Right cardiac atrium (tissue), 5 donors: ENCODE data around the gene RNU1-2. TPM values are rescaled to one million over a fixed set of nuclear protein-coding genes. Genes with fewer than 3 reads are reported as not detected.
A peak's percentile ranks its signal among the peaks of the same experiment; 100 is the strongest.
"Not testable (repeated sequence)": the region's sequence is repeated elsewhere in the genome, so short reads cannot be mapped to it uniquely, and the experiment has no call there.

Experiments used
- ATAC-seq, 2 donors: fragments of 200-7000 bp; cut with Tn5 transposase; one replicate each; pipeline versions ENCODE4 v1.8.0 to v1.9.1; 2020; ENCODE audit warnings: moderate library complexity in 2 of 2, mild to moderate bottlenecking in 1 of 2
- DNase-seq, 3 donors: peaks; one replicate each; pipeline ENCODE4 v3.0.0-alpha.2; 2020
- H3K27ac ChIP-seq: one replicate; pipeline ENCODE4 v1.5.1; 2013; ENCODE audit warnings: mild to moderate bottlenecking, low read length, control low read depth, moderate library complexity
- H3K27me3 ChIP-seq: one replicate; pipeline ENCODE4 v1.6.1; 2013; ENCODE audit not compliant: control insufficient read depth, insufficient read depth
- H3K4me1 ChIP-seq: one replicate; pipeline ENCODE4 v1.6.1; 2013; ENCODE audit warnings: low read length; ENCODE audit not compliant: control insufficient read depth, insufficient read depth
- H3K4me3 ChIP-seq: one replicate; pipeline ENCODE4 v1.5.1; 2013; ENCODE audit warnings: low read length, control low read depth
- H3K9me3 ChIP-seq: one replicate; pipeline ENCODE4 v1.6.1; 2013; ENCODE audit warnings: low read length; ENCODE audit not compliant: control insufficient read depth
- WGBS: extraction: QIAGEN DNeasy Blood & Tissue Kit; methylation state at CpG from one replicate; pipeline ENCODE4 v1.1.7; 2013; 5-methylcytosine and 5-hydroxymethylcytosine counted together
- intact Hi-C, 4 donors: fragments of 100-400 bp; cut with DNase I; formaldehyde crosslinking; loops; one replicate each; pipeline versions ENCODE4 v1.11.0 to v1.14.0; 2022 to 2023
- long read RNA-seq, 4 donors: library from polyadenylated mRNA; unstranded; transcript quantifications; one replicate each; pipeline ENCODE4 v2.0.0, GENCODE V29; 2020 to 2021
- polyA plus RNA-seq: library from polyadenylated mRNA; stranded (reverse); fragments of 200-250 nt; gene quantifications from one replicate; pipeline ENCODE4 v1.2.3, GENCODE V29; 2013
- total RNA-seq, 4 donors: library from RNA; stranded (reverse); fragmentation: NEBNext Ultra II Directional; extraction: Animal tissue kit (Norgen Biotek cat#: 25700); gene quantifications; one replicate each; pipeline ENCODE4 v1.2.1, GENCODE V29; 2021
- donor health status: healthy with polysubstance abuse.
- donor health status: DM: no; HTN: yes; CAD: no.
- donor health status: DM: no; HTN: no; CAD: no.
- donor health status: DM: no; HTN: yes; CAD: no; lungs with severe emphysema.
- donor health status: DM: yes; HTN: yes; CAD: no.

RNU1-2 gene
- total RNA-seq (1,000 to 10,000 TPM; 3,675 to 8,578 (median 7,073) TPM), polyA plus RNA-seq (not detected)
- long read RNA-seq, donor 1: 0 reads
- long read RNA-seq, donor 2: 0 reads
- long read RNA-seq, donor 3: 0 reads
- long read RNA-seq, donor 4: 0 reads

DNA sequence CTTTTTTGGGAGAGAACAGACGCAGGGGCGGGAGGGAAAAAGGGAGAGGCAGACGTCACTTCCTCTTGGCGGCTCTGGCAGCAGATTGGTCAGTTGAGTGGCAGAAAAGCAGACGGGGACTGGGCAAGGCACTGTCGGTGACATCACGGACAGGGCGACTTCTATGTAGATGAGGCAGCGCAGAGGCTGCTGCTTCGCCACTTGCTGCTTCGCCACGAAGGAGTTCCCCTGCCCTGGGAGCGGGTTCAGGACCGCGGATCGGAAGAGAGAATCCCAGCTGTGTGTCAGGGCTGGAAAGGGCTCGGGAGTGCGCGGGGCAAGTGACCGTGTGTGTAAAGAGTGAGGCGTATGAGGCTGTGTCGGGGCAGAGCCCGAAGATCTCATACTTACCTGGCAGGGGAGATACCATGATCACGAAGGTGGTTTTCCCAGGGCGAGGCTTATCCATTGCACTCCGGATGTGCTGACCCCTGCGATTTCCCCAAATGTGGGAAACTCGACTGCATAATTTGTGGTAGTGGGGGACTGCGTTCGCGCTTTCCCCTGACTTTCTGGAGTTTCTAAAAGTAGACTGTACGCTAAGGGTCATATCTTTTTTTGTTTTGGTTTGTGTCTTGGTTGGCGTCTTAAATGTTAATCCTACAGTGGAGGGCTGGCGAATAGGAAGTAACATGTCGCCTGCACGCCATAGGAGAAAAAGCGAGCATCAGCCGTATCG lies at the start of gene RNU1-2:
RNU1-2 (plus strand) TSS at position 383 of the 718 bp plus-strand sequence.
- intact Hi-C loops: not testable (repeated sequence)
- peak; percentile 100 for ATAC-seq
- WGBS: under 1% methylated on average over 29 of the region's 39 CpGs

DNA sequence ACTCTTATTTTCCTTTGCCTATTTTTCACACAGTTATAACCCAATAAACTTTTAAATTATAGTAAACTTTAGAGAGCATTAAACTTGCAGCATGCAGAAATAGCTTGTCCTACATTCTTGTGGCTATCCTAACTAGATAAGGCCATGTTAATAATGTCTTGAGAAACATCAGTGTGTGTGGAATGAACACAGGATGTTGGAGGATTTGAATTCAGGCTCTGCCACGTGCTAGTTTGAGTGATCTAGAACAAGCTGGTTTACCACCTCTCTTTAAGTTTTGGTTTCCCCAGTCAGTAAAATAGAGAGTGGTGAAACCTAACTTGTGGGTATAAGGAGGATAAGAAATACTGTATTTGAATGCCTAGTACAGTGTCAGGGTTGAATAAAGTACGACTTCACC lies 39.6 kb upstream of the RNU1-2 start:
- WGBS: 76% methylated on average over 2 of the region's 2 CpGs
- H3K27ac ChIP-seq, ATAC-seq, DNase-seq, H3K9me3 ChIP-seq, H3K4me3 ChIP-seq, H3K4me1 ChIP-seq, intact Hi-C loops, H3K27me3 ChIP-seq: not testable (repeated sequence)

More for the DNA sequence above, at the start of gene RNU1-2:
- DNase-seq: peak; percentile 63 to 96 (median 70)
- peak within 1 kb of the TSS; percentile 40 for H3K4me3 ChIP-seq
- not testable (repeated sequence) for H3K4me1 ChIP-seq, H3K9me3 ChIP-seq, H3K27me3 ChIP-seq
- H3K27ac ChIP-seq: peak within 1 kb of the TSS; percentile 92

DNA sequence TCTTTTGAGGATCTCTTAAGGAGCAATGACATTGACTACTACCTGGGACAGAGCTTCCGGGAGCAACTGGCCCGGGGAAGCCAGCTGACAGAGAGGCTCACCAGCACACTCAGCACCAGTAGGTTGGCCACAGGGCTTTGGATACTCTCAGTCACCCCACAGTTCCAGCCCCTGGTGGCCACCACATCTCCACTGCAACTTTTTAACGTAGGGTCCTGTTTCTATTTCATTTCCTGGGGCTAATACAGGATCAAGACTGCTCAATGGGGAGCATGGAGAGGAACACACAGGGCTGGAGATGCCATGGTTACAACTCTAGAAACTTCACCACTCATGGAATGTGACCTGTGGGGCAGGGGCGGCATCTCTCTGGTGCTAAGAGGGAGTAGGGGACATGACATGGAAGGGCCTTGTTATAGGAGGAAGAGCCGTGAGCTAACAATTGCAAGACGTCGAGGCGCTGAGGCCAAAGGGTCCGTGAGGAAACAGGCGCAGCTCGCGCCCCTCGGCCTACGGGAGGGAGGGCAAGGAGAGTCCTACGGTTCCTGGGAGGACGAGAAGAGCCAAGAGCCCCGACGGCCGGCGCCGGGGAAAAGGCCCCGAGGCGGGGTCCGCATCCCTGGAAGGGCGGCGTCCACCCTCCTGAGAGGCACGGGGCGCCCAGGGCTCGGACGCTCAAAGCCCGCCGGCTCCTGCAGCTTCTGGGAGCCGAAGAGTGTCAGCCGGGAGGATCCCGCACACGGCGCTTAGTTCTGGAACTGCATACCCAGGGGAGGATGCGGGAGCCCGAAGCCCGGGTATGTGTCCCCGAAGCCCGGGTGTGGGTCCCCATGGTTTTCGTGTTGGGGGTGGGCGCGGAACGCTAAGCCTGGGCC lies 36.4 kb upstream of the RNU1-2 start:
- intact Hi-C loops, H3K9me3 ChIP-seq, H3K27me3 ChIP-seq, H3K4me1 ChIP-seq, H3K27ac ChIP-seq, H3K4me3 ChIP-seq, DNase-seq: not testable (repeated sequence)
- 29% methylated on average over 29 of the region's 46 CpGs for WGBS
- peak in 1 of 2 donors; percentile 60 for ATAC-seq

DNA sequence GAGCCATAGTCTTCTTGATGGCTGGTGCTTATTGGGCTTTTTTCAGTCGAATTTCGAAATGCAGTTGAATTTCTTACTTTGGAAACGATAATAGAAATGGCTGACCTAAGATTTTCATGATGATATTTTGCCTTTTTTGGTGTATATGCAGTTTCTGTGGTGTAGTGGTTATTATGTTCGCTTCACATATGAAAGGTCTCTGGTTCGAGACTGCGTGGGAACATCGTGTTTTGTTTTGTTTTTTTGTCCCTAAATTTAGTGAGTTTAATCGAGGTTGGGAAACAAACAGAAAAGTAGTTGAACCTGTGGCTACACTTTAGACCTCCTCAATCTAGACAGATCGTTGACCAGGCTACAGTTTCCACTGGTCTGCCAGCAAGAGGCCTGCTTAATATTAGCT lies 35.7 kb upstream of the RNU1-2 start:
- H3K27me3 ChIP-seq, ATAC-seq, H3K27ac ChIP-seq, DNase-seq, H3K9me3 ChIP-seq, H3K4me3 ChIP-seq, intact Hi-C loops, H3K4me1 ChIP-seq: not testable (repeated sequence)
- 65% methylated on average over 7 of the region's 9 CpGs for WGBS

DNA sequence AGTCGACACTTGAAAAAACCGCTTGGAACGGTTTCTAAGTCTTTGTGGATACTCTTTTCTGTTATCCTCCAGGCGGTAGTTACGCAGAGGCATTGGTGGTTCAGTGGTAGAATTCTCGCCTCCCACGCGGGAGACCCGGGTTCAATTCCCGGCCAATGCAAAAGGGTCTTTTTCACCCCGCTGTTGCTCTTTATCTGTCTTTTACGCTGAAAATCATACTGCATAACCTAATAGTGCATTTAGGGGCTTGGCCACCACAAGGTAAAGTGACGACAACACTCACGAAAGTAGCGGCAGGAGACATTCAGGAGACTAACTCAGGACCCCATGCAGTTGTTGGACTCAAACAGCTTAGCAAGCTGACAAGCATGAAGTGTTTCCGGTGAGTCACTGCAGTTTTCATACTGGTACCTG lies 33.9 kb upstream of the RNU1-2 start:
- H3K9me3 ChIP-seq, DNase-seq, H3K4me3 ChIP-seq, H3K27ac ChIP-seq, intact Hi-C loops, H3K4me1 ChIP-seq, ATAC-seq, H3K27me3 ChIP-seq: not testable (repeated sequence)
- WGBS: 40% methylated on average over 12 of the region's 16 CpGs

DNA sequence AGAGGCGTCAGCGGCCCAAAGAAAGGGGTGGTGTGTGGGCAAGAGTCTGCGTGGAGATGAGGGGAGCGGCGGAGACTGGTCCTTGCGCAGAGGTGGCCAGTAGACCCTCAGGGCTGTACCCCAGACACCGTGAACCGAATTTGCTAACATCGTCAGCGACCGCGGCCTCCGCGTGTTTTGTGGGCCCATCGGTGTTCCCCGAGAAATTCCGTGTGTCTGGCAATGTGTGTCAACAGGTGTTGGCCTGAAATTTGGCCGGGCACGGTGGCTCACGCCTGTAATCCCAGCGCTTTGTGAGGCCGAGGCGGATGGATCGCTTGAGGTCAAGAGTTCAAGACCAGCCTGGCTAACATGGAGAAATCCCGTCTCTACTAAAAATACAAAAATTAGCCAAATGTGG lies 33.4 kb upstream of the RNU1-2 start:
- H3K9me3 ChIP-seq, H3K27ac ChIP-seq, H3K4me1 ChIP-seq, H3K4me3 ChIP-seq, H3K27me3 ChIP-seq, intact Hi-C loops, ATAC-seq: not testable (repeated sequence)
- DNase-seq: peak in 1 of 3 donors; percentile 15
- WGBS: 95% methylated on average over 25 of the region's 25 CpGs

DNA sequence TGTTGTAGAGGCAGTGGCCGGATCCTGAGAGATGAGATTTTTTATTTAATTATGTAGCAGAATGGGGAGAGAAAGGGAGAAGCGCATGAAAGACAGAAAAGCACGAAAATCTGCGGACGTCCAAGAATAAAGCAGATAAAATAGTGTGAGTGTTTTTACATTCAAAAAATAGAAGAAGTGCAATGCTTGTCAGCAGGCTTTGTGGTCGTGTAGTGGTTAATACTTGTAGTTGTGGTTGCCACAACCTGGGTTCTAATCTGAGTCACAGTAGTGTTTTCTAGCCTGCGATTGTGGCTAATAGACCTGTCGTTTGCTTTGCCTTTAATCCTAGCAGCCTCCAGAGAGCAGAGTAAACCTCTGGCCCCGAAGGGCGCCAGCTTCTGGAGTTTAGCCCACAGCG lies 32.8 kb upstream of the RNU1-2 start:
- 81% methylated on average over 6 of the region's 11 CpGs for WGBS
- intact Hi-C loops, H3K4me3 ChIP-seq, H3K27me3 ChIP-seq, ATAC-seq, H3K9me3 ChIP-seq, H3K4me1 ChIP-seq, DNase-seq, H3K27ac ChIP-seq: not testable (repeated sequence)

DNA sequence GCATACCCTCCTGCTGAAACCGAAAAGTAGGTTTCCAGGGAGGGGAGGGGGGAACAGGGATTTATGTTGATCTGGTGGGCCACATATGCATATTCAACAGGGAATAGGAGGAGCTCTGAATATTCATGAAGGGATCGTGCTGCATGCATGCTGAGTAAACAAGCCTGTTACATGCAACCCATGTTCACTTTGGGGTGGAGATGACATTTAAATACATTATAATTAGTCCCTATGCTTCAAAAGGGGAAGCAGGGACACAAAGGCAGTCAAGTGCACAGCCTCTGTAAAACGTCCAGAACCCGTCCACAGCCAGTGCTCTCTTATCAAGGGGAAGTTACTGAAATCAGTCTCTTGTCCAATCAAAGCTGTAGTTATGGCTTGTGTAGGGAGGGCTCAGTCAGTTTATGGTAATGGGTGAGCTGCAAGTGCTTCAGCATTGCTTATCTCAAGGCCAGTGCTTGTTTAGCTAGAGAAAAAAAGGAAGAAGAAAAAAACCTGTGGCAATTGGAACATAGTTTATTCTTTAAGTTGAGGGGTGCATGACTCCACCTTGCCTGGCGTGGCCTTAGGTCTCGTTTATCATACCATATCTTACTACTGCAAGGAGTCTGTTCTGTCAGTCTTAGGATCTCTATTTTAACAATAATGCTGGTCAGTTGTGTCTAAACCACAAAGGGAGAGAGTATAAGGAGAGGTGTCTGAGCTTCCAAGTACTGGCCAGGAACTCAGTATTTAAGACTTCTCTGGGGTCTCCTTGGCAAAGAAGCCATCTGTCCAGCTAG lies 28.7 kb upstream of the RNU1-2 start:
- H3K4me3 ChIP-seq, H3K9me3 ChIP-seq, H3K27ac ChIP-seq, ATAC-seq, H3K27me3 ChIP-seq, DNase-seq, intact Hi-C loops, H3K4me1 ChIP-seq: not testable (repeated sequence)
- 13% methylated on average over 4 of the region's 6 CpGs for WGBS

DNA sequence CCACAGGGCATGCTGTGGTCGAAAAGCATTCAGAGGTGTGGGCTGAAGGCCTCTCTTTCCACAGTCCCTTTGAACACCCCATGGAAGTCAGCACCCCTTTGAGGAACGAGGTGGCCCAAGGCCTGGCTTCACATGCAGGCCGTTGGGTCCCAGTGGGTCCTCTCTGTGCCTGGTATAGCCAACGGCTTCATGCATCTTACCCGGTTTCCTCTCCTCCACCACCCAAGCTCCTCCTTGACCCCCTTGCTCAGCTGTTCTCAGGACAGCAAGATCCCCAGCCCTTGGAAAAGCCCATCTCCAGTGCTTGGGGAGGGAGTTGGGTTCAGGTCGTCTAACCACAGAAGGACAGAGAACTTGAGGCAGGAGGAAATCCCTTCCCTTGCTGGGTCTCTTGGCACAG lies 27.0 kb upstream of the RNU1-2 start:
- H3K9me3 ChIP-seq, H3K4me1 ChIP-seq, ATAC-seq, H3K27ac ChIP-seq, H3K27me3 ChIP-seq, H3K4me3 ChIP-seq, DNase-seq, intact Hi-C loops: not testable (repeated sequence)
- WGBS: 89% methylated on average over 5 of the region's 6 CpGs

DNA sequence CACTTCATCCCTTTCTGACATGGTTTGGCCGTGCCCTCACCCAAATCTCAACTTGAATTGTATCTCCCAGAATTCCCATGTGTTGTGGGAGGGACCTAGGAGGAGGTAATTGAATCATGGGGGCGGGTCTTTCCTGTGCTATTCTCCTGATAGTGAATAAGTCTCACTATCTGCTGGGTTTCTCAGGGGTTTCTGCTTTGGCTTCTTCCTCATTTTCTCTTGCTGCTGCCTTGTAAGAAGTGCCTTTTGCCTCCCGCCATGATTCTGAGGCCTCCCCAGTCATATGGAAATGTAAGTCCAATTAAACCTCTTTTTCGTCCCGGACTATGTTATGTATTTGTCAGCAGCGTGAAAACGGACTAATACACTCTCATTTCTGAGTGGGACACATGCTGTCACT lies 25.8 kb upstream of the RNU1-2 start:
- H3K4me3 ChIP-seq, H3K27me3 ChIP-seq, intact Hi-C loops, H3K9me3 ChIP-seq, ATAC-seq, H3K4me1 ChIP-seq, DNase-seq, H3K27ac ChIP-seq: not testable (repeated sequence)
- WGBS: 80% methylated on average over 6 of the region's 7 CpGs
